Effector memory CD4-positive, alpha-beta T cell (primary cell): Measurements from ENCODE around the gene AGAP1.

ENCODE experiments used
- DNase-seq, 3 donors: peaks; one replicate each; pipeline ENCODE4 v3.0.0-alpha.2; 2020
- H3K27ac ChIP-seq: 2 replicates; pipeline ENCODE4 v1.7.0; 2013; ENCODE audit warnings: mild to moderate bottlenecking, low read length, moderate library complexity; ENCODE audit not compliant: insufficient read depth, poor library complexity, severe bottlenecking
- H3K27me3 ChIP-seq: replicated peaks from 2 replicates; pipeline ENCODE4 v1.7.0; 2013; ENCODE audit warnings: mild to moderate bottlenecking, low read length; ENCODE audit not compliant: insufficient read depth, control insufficient read depth, poor library complexity, severe bottlenecking
- H3K36me3 ChIP-seq: 2 replicates; pipeline ENCODE4 v1.7.0; 2013; ENCODE audit warnings: mild to moderate bottlenecking, low read length, moderate library complexity; ENCODE audit not compliant: control insufficient read depth, insufficient read depth
- H3K4me1 ChIP-seq: 2 replicates; pipeline ENCODE4 v1.7.0; 2013; ENCODE audit warnings: low read length, mild to moderate bottlenecking; ENCODE audit not compliant: control insufficient read depth, insufficient read depth, poor library complexity, severe bottlenecking
- H3K4me3 ChIP-seq: 2 replicates; pipeline ENCODE4 v1.7.0; 2013; ENCODE audit warnings: low read length, low read depth, mild to moderate bottlenecking; ENCODE audit not compliant: insufficient read depth, poor library complexity, severe bottlenecking
- H3K9me3 ChIP-seq: 2 replicates; pipeline ENCODE4 v1.7.0; 2013; ENCODE audit warnings: mild to moderate bottlenecking, low read length, moderate library complexity; ENCODE audit not compliant: control insufficient read depth

Gene AGAP1

DNA sequence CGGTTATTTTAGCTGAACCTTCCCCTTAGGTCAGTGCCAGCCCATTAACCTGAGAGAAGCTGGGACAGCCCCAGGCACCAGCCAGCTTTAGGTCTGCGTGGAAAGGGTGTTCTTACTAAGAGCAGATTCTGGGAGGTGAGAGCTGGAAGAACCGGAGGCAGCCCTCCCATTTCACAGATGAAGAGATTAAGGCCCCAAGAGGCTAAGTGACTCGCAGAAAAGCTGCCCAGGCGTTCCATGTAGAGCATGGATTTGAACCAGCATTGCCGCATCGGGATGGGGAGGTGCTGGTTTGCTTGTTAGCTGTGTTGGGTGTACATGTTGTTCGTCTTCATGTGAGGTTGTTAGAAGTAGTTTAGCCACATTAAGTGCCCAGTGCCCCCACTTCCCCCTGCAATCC, 203.2 kb downstream of the AGAP1 start:
- Histone ChIP-seq H3K27ac (no peak overlapping the region), H3K9me3 (no peaks in the 10 kb centered on the region), H3K4me3 (no peak overlapping the region), H3K36me3 (no peaks in the 10 kb centered on the region), H3K27me3 (no peaks in the 10 kb centered on the region), H3K4me1 (no peaks in the 10 kb centered on the region)
- DNase-seq: no peak

- no peak for DNase-seq
- Histone ChIP-seq H3K36me3 (no peaks in the 10 kb centered on the region), H3K4me1 (no peaks in the 10 kb centered on the region), H3K27ac (no peak overlapping the region), H3K4me3 (no peak overlapping the region), H3K9me3 (no peaks in the 10 kb centered on the region), H3K27me3 (no peaks in the 10 kb centered on the region)
Observed at GRCh38 chr2:235698028-235698427, 204.2 kb downstream of the AGAP1 start.

DNA sequence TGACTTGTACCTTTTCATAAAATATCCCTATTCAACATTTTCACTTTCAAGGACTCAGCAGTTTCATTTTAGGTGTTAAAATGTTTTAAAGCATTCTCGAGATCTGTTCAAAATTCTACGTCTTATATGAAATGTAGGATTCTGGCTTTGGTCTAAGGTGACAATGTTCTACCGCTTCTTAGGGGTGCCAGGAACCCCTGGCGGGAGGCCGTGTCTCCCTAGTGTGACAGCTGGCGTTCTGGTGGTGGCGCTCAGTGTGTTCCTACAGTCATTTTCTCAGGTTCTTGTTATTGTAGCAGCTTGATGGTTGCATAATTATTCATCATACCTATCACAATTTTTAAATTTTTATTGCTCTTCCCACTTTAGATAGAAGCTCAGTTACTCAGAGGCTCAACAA, 204.6 kb downstream of the AGAP1 start:
- no peaks in the 10 kb centered on the region for H3K4me1 ChIP-seq
- H3K4me3 ChIP-seq: no peak overlapping the region
- no peaks in the 10 kb centered on the region for H3K36me3 ChIP-seq
- H3K9me3 ChIP-seq: no peaks in the 10 kb centered on the region
- no peak for DNase-seq
- no peak overlapping the region for H3K27ac ChIP-seq
- no peaks in the 10 kb centered on the region for H3K27me3 ChIP-seq

DNA sequence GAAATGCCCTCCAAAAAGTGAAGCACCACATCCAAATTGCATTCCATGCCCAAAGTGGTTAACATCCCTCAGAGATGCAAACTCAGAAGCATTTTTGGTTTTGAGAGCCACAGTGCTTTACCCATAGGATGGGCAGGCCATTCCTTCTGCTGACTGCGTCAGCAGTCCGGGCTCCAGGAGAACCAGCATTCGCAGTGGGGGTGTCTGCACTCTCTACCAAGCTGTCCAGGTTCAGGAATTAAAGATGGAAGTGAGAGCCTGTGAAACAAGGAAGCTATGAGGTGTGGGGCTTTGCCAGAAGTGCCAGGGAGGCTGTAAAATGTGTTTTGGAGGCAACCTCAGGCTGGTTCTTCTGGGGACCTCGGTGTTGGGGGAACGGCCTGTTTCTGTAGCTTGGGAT, 205.7 kb downstream of the AGAP1 start:
- Histone ChIP-seq H3K9me3 (no peaks in the 10 kb centered on the region), H3K27me3 (no peaks in the 10 kb centered on the region), H3K4me3 (no peak overlapping the region), H3K4me1 (no peaks in the 10 kb centered on the region), H3K36me3 (no peaks in the 10 kb centered on the region), H3K27ac (no peak overlapping the region)
- no peak for DNase-seq

- Histone ChIP-seq H3K27me3 (no peaks in the 10 kb centered on the region), H3K36me3 (no peaks in the 10 kb centered on the region), H3K27ac (no peak overlapping the region), H3K9me3 (no peaks in the 10 kb centered on the region), H3K4me3 (no peak overlapping the region), H3K4me1 (no peaks in the 10 kb centered on the region)
- no peak for DNase-seq
Observed at GRCh38 chr2:235701206-235701981, 207.6 kb downstream of the AGAP1 start.

GRCh38 chr2:235702186-235702585, 208.3 kb downstream of the AGAP1 start:
- Histone ChIP-seq H3K27me3 (no peaks in the 10 kb centered on the region), H3K4me1 (no peaks in the 10 kb centered on the region), H3K9me3 (no peaks in the 10 kb centered on the region), H3K27ac (no peak overlapping the region), H3K36me3 (no peaks in the 10 kb centered on the region), H3K4me3 (no peak overlapping the region)
- DNase-seq: no peak

- Histone ChIP-seq H3K4me3 (no peak overlapping the region), H3K27me3 (no peaks in the 10 kb centered on the region), H3K4me1 (no peaks in the 10 kb centered on the region), H3K27ac (no peak overlapping the region), H3K36me3 (no peaks in the 10 kb centered on the region), H3K9me3 (no peaks in the 10 kb centered on the region)
- DNase-seq: no peak
Observed at GRCh38 chr2:235703711-235704295, 210.0 kb downstream of the AGAP1 start.

- Histone ChIP-seq H3K36me3 (no peaks in the 10 kb centered on the region), H3K4me3 (no peak overlapping the region), H3K4me1 (no peaks in the 10 kb centered on the region), H3K27me3 (no peaks in the 10 kb centered on the region), H3K27ac (no peak overlapping the region), H3K9me3 (no peaks in the 10 kb centered on the region)
- DNase-seq: no peak
Observed at GRCh38 chr2:235705296-235705695, 211.5 kb downstream of the AGAP1 start.

GRCh38 chr2:235706506-235706905, 212.7 kb downstream of the AGAP1 start:
- DNase-seq: no peak
- Histone ChIP-seq H3K27ac (no peak overlapping the region), H3K9me3 (no peaks in the 10 kb centered on the region), H3K27me3 (no peaks in the 10 kb centered on the region), H3K36me3 (no peaks in the 10 kb centered on the region), H3K4me3 (no peak overlapping the region), H3K4me1 (no peaks in the 10 kb centered on the region)

DNA sequence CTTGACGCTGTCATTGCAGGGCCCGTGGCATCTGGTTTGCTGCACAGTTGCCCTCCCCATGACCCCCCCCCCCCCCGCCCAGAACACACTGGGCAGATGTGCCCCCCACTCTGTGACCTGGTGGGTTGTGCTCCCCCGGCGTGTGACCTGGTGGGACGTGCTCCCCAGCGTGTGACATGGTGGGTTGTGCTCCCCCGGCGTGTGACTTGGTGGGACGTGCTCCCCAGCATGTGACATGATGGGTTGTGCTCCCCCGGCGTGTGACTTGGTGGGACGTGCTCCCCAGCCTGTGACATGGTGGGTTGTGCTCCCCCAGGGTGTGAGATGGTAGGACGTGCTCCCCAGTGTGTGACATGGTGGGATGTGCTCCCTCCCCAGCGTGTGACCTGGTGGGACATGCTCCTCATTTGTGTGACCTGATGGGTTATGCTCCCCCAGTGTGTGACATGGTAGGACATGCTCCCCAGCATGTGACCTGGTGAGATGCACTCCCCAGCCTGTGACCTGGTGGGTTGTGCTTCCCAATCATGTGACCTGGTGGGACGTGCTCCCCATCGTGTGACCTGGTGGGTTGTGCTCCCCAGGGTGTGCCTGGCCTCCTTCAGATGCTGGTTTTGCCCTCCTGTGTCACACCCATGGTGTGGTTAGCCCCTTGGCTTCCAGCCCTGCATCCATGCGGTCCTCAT, 213.7 kb downstream of the AGAP1 start:
- Histone ChIP-seq H3K27ac (no peak overlapping the region), H3K9me3 (no peaks in the 10 kb centered on the region), H3K36me3 (no peaks in the 10 kb centered on the region)

More for the DNA sequence above, 213.7 kb downstream of the AGAP1 start:
- Histone ChIP-seq H3K27me3 (no peaks in the 10 kb centered on the region), H3K4me3 (no peak overlapping the region), H3K4me1 (no peaks in the 10 kb centered on the region)
- no peak for DNase-seq
